HG02759 (cell line): ENCODE data around the gene B4GALT3.

ENCODE experiments used
- ATAC-seq: cut with Tn5 transposase; IDR thresholded peaks from one replicate; pipeline ENCODE4 v1.9.1; 2021; ENCODE audit warnings: mild to moderate bottlenecking, moderate library complexity; ENCODE audit not compliant: unreplicated experiment

Gene B4GALT3

GRCh38 chr1:161131523-161132409, 45.5 kb downstream of the B4GALT3 start:
- ATAC-seq, result no peak

GRCh38 chr1:161130266-161130665, 47.0 kb downstream of the B4GALT3 start:
- ATAC-seq, result no peak

- no peak for ATAC-seq
Measured at GRCh38 chr1:161128591-161129420, 48.5 kb downstream of the B4GALT3 start.

- ATAC-seq, result no peak
Measured at GRCh38 chr1:161127649-161128048, 49.7 kb downstream of the B4GALT3 start.

GRCh38 chr1:161122967-161123366, 54.3 kb downstream of the B4GALT3 start:
- ATAC-seq, result no peak

- no peak for ATAC-seq
Measured at GRCh38 chr1:161121834-161122233, 55.5 kb downstream of the B4GALT3 start.
